M059J (cell line): ENCODE measurements around the gene RPL13. TPM values are rescaled to one million over a fixed set of nuclear protein-coding genes. Genes with fewer than 3 reads are reported as not detected.
A peak's percentile ranks its signal among the peaks of the same experiment; 100 is the strongest.
"Not testable (repeated sequence)": the region's sequence is repeated elsewhere in the genome, so short reads cannot be mapped to it uniquely, and the experiment has no call there.

Experiments used
- DNase-seq: peaks from one replicate; pipeline ENCODE4 v3.0.0-alpha.2; 2012; ENCODE audit warnings: low read depth
- total RNA-seq: library from RNA; depleted of rRNA; stranded (reverse); fragments of >200 nt; shearing (Covaris generic); gene quantifications from 2 replicates; pipeline ENCODE4 v1.2.3, GENCODE V29; 2014

The RPL13 gene
- total RNA-seq, 1 experiment from 2014 or later, result 2,167 TPM

DNA sequence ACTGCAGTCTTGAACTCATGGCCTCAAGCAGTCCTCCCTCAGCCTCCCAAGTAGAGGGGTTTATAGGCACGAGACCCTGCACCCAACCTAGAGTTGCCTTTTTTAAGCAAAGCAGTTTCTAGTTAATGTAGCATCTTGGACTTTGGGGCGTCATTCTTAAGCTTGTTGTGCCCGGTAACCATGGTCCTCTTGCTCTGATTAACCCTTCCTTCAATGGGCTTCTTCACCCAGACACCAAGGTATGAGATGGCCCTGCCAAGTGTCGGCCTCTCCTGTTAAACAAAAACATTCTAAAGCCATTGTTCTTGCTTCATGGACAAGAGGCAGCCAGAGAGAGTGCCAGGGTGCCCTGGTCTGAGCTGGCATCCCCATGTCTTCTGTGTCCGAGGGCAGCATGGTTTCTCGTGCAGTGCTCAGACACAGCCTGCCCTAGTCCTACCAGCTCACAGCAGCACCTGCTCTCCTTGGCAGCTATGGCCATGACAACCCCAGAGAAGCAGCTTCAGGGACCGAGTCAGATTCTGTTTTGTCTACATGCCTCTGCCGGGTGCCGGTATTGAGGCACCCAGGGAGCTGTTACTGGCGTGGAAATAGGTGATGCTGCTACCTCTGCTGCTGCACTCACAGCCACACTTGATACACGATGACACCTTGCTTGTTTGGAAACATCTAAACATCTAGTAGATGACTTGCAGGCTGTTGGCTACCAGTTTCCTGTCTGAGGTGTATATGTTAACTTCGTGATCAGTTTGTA is 3.3 kb downstream of the RPL13 start:
- DNase-seq, result no peak

- no peak for DNase-seq
Observed at GRCh38 chr16:89564476-89565255, 4.2 kb downstream of the RPL13 start.

- peak; percentile 39 for DNase-seq
Observed at GRCh38 chr16:89565256-89565505, 4.7 kb downstream of the RPL13 start.

- peak; percentile 50 for DNase-seq
Observed at GRCh38 chr16:89565506-89566372, 5.3 kb downstream of the RPL13 start.

DNA sequence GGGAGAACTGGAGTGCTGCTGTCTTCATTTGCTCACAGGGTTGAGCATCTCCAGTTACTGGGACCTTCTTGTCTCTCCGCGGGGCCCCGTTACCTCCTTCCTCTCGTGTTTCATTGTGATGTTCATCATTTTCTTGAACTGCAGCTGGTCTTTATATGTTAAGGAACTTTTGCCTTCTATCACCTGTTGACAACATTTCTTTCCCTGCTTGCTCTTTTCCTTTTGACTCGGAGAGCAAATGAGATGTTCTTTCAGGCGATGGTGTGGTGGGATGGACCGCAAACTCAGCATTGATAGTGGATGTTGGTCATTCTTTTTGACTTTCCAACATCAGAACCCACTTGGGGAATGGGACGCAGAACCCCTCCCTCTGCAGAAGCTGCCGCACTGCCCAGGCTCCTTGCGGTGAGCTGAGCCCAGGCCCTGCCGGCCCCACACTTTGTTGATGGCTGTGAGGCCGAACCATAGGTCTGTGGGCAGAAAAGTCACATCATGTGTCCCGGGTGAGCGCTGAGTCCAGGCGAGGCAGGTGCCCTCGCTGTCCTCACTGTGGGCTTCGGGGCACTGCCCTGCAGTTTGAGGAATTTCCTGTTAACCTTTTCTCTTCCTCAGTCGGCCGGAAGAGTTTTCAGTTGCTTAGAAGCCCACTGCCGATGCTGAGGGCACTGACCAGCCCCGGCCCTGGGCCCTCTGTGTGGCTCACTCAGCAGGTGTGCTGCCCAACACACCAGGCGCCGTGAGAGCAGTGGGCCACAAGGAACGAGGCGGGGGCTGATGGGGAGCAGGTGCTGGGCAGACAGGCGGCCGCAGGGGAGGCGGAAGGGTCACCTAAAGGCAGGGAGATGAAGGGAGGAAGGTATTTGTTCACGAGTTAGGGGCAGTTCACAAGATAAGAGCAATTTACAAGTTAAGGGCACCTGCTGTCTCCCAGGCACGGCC is 7.4 kb downstream of the RPL13 start:
- no peak for DNase-seq

GRCh38 chr16:89569506-89570341 is 9.2 kb downstream of the RPL13 start:
- DNase-seq, result no peak

- DNase-seq, result no peak
Observed at GRCh38 chr16:89570342-89570923, 10.0 kb downstream of the RPL13 start.

GRCh38 chr16:89570983-89571598 is 10.6 kb downstream of the RPL13 start:
- DNase-seq, result not testable (repeated sequence)

GRCh38 chr16:89571636-89572035 is 11.2 kb downstream of the RPL13 start:
- no peak for DNase-seq

GRCh38 chr16:89572073-89572484 is 11.6 kb downstream of the RPL13 start:
- no peak for DNase-seq

- DNase-seq, result no peak
Observed at GRCh38 chr16:89572485-89573205, 12.2 kb downstream of the RPL13 start.

GRCh38 chr16:89573826-89574680 is 13.6 kb downstream of the RPL13 start:
- DNase-seq, result no peak

DNA sequence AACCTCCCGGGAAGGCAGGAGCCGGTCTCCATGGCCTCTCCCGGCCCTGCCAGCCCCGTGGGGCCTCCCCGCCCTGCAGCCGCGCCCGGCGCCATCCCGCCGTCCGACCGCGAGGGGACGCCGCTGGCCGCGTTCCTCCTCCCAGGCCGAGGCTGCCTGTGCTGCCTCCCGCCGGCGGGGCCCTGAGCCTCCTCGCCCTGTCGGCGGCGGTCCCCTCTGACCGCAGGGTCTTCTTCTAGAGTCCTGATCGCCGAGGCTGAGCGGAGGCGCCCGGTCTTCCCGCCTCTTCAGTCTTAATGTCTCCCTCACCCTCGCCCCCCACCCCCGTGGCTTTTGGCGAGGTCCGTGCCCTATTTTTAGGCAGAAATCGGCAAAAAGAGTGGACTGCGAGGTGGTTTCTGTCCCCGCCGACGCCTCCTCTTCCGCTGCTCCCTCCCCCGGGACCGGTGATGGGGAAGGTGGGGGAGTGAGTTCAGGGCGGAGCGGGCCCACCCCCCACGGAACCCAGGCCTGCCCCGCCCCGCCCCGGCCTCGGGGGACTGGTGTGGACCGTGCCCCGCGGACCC is 14.3 kb downstream of the RPL13 start:
- peak; percentile 68 for DNase-seq

DNA sequence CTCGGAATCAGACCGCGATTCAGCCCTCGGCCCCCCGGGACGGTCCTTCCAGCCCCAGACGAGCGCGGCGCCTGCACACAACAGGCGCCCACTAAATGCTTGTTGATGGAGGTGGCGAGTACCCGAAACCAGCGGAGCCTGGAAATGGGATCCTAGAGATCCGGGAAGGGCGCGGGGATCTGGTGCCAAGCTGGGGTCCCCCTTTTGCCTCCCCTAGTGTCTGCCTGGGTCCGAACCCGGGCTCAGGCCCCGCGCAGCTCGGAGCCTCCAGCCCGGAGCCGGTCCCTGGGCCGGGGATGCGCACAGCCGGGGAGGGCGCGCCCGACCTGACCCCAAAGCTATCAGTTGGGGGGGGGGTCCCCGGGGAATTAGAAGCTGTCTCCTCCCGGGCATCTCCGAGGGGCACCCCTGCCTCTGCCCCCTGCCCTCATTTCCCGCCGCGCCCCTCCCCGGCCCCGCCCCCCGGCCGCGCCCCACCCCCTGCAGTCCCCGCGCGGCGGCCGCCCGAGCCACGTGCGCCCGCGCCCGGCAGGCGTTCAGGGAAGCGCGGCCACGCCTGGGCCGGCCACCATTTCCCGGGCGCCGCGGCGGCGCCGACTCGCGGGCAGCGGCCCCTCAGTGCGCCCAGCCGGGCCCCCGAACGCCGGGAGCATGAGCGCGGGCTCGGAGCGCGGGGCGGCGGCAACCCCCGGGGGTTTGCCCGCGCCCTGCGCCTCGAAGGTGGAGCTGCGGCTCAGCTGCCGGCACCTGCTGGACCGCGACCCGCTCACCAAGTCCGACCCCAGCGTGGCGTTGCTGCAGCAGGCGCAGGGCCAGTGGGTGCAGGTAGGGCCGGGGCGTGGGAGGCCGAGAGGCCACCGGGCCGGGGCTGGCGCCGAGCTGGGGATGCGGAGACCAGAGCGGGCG is 15.0 kb downstream of the RPL13 start, which contains the start of gene CPNE7:
CPNE7 (plus strand) TSS at position 512 of the 906 bp plus-strand sequence; CDS start at position 652, 140 bp downstream.
- DNase-seq, result no peak

GRCh38 chr16:89576153-89577054 is 15.9 kb downstream of the RPL13 start:
- DNase-seq, result no peak
